HG02678 (cell line): ENCODE measurements around the gene NDUFS1.
A peak's percentile ranks its signal among the peaks of the same experiment; 100 is the strongest.
"Not testable (repeated sequence)": the region's sequence is repeated elsewhere in the genome, so short reads cannot be mapped to it uniquely, and the experiment has no call there.

Experiments
- ATAC-seq: cut with Tn5 transposase; IDR thresholded peaks from one replicate; pipeline ENCODE4 v1.9.1; 2021; ENCODE audit warnings: mild to moderate bottlenecking, moderate library complexity; ENCODE audit not compliant: unreplicated experiment

NDUFS1 gene

GRCh38 chr2:206105541-206105940 lies 53.7 kb downstream of the NDUFS1 start:
- ATAC-seq: no peak

- ATAC-seq: no peak
Measured at GRCh38 chr2:206105038-206105437, 54.2 kb downstream of the NDUFS1 start.

GRCh38 chr2:206098872-206099271 lies 60.4 kb downstream of the NDUFS1 start:
- not testable (repeated sequence) for ATAC-seq

GRCh38 chr2:206098471-206098870 lies 60.8 kb downstream of the NDUFS1 start:
- no peak for ATAC-seq

GRCh38 chr2:206096876-206097275 lies 62.4 kb downstream of the NDUFS1 start:
- ATAC-seq: no peak

- ATAC-seq: no peak
Measured at GRCh38 chr2:206095536-206096332, 63.5 kb downstream of the NDUFS1 start.

GRCh38 chr2:206092297-206092696 lies 66.9 kb downstream of the NDUFS1 start:
- no peak for ATAC-seq

GRCh38 chr2:206088248-206088647 lies 71.0 kb downstream of the NDUFS1 start:
- ATAC-seq: no peak

GRCh38 chr2:206086716-206087350 lies 72.4 kb downstream of the NDUFS1 start:
- ATAC-seq: no peak

- peak; percentile 87 for ATAC-seq
Measured at GRCh38 chr2:206085742-206086445, 73.3 kb downstream of the NDUFS1 start, which contains the start of gene INO80D. TSS of gene INO80D (minus strand) at chr2:206086174. CDS start at chr2:206063016, 23,158 bp downstream.

- peak; percentile 24 for ATAC-seq
Measured at GRCh38 chr2:206084870-206085741, 74.1 kb downstream of the NDUFS1 start.

GRCh38 chr2:206084439-206084869 lies 74.8 kb downstream of the NDUFS1 start:
- no peak for ATAC-seq

- ATAC-seq: peak; percentile 18
Measured at GRCh38 chr2:206083602-206084438, 75.4 kb downstream of the NDUFS1 start.

- ATAC-seq: no peak
Measured at GRCh38 chr2:206082298-206082843, 76.9 kb downstream of the NDUFS1 start.

- no peak for ATAC-seq
Measured at GRCh38 chr2:206080927-206081326, 78.3 kb downstream of the NDUFS1 start.

GRCh38 chr2:206079699-206080465 lies 79.4 kb downstream of the NDUFS1 start:
- ATAC-seq: no peak

GRCh38 chr2:206077879-206078278 lies 81.4 kb downstream of the NDUFS1 start:
- not testable (repeated sequence) for ATAC-seq

GRCh38 chr2:206075113-206075512 lies 84.1 kb downstream of the NDUFS1 start:
- ATAC-seq: no peak

- no peak for ATAC-seq
Measured at GRCh38 chr2:206071807-206072206, 87.4 kb downstream of the NDUFS1 start.
